OCI-M2 (cell line): ENCODE results near the gene AK2.
"Not testable (repeated sequence)": the region's sequence is repeated elsewhere in the genome, so short reads cannot be mapped to it uniquely, and the experiment has no call there.

Source experiments
- DNase-seq: peaks from one replicate; lab custom pipeline; 2025; ENCODE audit not compliant: unreplicated experiment; lab: John Stamatoyannopoulos, UW

AK2 gene

GRCh38 chr1:33024430-33025179 is 12.1 kb downstream of the AK2 start:
- not testable (repeated sequence) for DNase-seq

DNA sequence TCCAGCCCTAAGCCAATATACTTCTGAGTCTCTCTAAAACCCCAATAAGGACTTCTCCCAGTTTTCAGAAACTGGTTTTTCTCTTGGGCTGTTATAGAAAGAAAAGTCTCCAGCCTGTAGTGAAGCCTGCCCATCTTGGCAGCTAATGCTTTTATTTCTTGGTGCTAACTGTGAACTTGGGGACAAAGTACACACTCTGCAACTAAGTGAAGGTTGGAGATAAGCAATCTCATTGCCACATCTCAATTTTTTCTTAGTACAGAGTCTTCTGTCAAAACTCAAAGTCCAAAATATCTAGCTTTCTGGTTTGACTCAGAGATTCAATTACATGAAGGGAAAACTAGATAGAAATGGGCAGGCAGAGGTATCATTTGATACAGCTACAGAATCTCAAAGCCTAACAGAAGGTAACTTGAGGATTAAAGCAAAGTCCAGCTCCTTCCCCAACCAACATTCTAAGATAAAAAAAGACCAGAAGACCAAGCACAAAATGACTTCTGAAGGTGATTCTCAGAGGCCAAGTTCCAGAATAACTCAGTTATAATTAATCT is 14.0 kb downstream of the AK2 start:
- no peak for DNase-seq

DNA sequence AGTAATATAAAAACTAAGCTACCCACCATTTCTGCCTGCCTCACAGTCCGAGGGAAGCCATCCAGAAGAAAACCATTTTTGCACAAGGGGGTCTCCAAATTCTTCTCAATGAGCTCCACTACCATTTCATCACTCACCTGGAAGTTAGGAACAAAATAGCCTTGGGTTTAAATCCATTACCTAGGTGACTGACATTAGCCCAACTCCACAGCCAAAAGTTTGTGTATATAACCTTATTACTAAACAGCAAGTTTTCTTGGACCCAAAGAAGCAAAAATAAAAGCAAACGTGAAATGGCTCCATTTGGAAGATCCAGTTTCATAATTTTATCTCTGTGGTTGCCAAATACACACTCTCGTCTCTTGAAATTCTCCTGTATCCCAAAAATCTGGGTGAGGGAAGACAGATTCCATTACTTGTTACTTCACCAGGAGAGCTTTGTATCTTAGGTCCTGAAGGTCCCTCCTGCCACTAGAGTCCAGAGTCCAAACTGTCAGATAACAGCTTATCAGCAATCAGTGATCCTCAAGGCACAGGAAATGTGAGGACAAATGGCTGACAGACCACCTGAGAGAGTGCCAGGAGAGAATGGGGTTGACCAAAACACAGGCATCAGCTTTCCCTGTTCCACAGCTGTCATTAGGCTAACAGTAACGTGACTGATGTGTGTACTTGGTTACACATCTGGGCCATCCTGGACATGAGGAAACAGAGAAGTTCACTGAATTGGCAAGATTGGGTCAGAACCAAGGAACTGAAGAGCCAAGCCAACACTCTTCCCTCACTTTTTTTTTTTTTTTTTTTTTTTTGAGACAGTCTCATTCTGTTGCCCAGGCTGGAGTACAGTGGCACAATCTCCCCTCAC is 14.9 kb downstream of the AK2 start:
- no peak for DNase-seq

GRCh38 chr1:33018112-33018511 is 18.6 kb downstream of the AK2 start:
- DNase-seq = no peak

DNA sequence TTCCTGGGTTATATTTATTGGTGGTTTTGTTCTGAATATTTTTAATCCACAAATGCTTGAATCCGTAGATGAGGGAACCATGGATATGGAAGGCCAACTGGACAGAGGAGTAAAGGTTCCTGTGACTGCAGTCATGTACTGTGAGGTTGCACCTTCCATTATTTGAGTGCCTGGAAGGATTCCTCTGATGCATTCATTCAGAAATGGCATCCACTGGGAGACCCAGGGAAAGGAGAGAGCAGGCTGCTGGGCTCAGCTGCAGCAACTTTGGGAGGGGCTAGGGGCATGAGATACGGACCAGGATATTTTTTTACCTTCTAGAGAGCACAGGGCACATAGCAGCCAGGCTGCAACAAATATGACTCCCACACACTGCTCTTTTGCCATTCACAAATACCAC is 19.5 kb downstream of the AK2 start:
- DNase-seq = no peak

DNA sequence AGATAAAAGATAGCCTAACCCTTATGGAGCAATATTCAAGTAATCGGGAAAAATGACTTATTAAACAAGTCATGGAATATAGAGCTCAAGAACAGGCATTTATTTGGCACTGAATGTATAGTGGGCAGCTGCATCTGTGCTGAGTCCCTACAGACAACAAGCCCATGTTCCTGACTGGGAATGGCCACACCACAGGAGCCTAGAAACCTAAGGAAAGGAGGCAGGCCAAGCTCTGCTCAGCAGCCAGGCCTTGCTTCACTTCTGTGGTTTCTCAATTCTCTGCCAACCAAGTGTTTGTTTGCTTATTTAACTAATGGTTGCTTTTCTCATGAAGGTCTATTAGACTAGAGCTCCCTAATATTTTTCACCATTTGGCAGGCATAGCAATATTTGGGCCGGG is 21.5 kb downstream of the AK2 start:
- DNase-seq = no peak

DNA sequence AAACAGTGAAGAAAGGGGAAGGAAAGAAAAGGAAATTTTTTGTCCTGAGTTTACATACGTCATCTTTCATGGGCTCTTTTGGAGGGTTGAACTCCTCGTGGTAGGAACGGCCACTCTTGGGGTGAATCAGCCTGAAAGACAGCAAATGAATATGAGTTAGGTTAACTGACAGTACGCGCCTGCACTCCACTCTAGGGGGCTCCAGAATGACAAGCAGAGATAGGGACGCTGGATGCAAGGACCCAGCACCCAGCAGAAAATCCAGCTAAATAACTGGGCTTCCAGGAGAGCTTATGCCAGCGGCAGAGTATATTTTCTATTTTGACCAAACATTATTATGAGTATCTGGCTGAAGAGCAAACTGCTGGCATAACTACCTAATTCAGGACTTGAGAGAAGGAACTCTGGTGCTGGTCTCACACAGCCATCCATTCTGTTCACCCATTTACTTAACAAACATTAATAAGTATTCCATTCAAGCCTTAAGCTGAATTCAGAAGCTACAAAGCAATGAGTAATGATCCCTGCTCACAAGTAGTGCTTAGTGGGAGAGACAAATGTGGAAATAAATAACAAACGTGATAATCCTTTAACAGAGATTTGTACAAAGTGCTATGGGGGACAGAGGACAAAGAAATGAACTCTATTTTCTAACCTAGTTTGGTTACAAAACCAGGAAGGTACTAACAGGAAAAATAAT is 22.1 kb downstream of the AK2 start:
- no peak for DNase-seq

DNA sequence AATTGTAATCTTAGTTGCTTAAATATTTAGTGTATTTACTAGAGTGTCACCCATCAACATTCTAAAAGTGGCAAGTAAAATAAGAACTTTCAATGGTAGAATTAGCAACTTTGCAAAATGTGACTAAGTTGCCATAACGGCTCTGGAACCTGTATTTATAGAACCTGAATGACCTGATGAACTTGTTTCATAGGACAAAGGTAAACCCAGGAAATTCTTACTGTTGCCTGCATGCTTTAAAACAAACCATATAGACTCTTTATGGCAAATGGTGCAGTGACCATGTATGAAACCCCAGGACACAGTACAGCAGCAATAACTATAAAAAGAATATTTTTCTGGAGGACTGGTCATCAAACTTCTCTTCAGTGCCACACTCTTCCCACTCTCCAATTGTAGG is 22.9 kb downstream of the AK2 start:
- no peak for DNase-seq

GRCh38 chr1:33012165-33012564 is 24.5 kb downstream of the AK2 start:
- no peak for DNase-seq

DNA sequence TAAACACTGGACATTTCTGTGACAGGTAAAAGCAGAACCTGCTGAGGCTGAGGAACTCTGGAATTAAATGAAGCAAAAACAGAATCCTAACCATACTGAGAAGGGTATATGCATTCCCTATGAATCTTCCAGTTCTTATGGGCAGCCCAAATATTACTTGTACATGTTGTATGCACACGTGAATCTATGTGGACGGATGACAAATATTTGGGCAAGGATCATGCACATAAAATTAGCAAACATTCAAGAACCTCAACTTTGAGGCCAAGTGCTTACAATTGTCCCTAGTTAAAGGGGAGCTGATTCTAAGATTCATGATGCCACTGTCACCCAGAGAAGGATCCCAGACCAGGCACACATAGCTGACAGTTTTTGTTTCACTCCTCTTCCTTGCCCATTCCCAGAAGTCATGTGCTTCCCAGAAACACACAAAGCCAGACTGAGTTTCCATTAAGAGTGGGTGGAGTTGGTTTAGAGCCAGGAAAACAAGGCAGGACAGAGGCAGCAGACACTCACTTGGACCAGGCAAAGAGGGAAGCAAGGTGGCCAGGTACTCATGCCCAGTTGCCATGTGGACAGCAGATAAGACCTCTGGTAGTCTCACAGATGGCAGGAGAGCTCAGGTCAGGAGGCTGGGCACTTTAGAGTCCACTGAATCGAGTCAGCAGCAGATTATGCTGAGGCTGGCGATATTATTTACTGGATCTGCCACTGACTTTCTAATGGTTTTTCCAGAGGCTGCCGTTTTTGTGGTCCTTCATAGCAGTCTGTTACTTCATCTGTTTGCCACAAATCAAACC is 25.6 kb downstream of the AK2 start:
- DNase-seq = no peak

- peak; percentile 36 for DNase-seq
Observed at GRCh38 chr1:33009561-33009960, 27.1 kb downstream of the AK2 start.

GRCh38 chr1:33008051-33008914 is 28.4 kb downstream of the AK2 start:
- DNase-seq = no peak

DNA sequence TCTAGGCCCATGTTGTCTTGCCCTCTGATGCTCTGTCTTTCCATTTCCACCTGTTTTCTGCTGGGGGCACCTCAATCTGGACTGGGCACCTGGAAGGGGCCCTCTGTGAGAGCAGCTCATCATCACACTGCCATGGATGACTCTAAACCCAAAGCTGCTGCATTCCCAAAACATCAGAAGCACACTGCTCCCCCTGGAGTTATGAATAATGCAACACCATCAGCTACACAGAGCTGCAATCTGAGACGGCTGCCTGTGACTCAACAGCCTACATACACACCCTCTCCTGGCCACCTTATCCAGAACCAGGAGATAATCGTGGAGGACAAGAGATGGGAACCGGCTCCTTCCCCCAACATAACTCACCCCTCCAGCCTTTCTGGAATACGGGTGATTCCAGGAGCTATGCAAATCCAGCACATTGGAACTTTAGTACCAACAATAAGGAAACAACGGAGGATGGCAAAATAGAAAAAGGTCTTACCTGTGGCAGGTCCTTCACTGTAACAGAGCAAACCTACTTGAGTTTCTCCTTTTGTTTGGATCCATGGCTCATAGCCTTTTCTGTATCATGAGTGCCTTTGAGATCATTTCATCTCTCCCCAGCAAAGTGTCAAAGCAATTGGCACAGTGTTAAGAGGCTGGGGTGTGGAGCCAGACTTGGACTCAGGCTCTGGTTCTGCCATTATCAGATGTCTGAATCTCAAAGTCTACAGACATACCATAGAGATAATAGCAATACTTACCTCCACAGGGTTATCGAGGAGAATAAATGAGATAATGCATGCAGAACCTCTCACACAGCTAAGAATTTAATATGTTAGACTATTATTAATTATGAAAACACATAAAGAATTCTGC is 29.3 kb downstream of the AK2 start:
- no peak for DNase-seq

DNA sequence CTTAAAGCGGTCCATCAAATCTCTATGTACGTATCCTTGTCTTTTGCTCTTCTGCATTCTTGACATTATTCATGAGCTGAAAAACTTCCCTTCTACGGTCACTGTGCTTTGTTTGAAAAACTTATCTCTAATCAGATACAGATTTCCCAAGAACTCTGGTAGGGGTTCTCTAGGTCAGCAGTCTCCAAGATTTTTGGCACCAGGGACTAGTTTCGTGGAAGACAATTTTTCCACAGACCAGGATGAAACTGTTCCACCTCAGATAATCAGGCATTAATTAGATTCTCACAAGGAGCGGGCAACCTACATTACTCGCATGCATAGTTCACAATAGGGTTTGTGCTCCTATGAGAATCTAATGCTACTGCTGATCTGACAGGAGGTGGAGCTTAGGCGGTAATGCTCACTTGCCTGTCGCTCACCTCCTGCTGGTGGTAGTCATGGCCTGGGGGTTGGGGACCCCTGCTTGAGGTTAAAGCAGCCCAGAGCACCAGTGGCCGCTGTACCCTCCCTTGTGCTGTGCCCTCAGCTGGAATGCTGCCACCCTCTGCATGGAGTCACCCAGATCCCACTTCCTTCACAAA is 30.8 kb downstream of the AK2 start:
- no peak for DNase-seq

- no peak for DNase-seq
Observed at GRCh38 chr1:33005117-33005837, 31.4 kb downstream of the AK2 start.

DNA sequence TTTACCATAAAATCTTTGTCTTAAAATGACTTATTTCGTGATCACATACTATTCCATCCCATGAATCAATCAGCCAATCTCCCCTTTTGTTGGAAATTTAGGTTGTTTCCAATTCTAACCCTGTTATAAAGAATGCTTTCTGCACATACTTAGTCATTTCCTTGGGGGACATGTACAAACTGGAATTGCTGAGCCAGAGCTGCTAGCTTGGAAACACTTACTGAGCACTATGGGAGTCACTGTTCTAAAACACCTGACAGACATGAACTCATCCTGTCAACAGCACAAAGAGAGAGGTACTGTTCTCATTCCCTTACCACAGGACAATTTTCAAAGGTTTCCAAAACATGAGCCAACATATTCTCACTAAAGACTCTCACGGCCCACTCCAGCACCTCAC is 32.1 kb downstream of the AK2 start:
- no peak for DNase-seq

GRCh38 chr1:33003657-33004056 is 33.0 kb downstream of the AK2 start:
- no peak for DNase-seq

DNA sequence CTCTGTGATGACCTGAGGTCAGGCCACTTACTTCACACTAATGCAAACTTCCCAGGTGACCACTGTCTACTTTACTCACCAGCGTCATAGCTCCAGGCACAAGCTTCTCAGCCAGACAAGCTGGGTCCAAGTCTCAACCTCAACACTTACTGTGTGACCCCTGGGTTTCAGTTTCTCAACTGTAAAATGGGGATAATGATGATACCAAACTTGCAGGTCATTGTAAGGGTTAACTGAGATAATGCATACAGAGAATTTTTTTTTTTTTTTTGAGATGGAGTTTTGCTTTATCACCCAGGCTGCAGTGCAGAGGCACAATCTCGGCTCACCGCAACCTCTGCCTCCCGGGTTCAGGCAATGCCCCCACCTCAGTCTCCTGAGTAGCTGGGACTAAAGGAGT is 34.7 kb downstream of the AK2 start:
- DNase-seq = no peak
